GM10847 (cell line): ENCODE measurements around the gene FADS1.
A peak's percentile ranks its signal among the peaks of the same experiment; 100 is the strongest.

Experiments used
- POLR2A ChIP-seq: IDR thresholded peaks from 2 replicates; pipeline ENCODE4 v1.6.1; 2011; ENCODE audit not compliant: insufficient read length; ENCODE audit errors: extremely low read depth

Gene FADS1

DNA sequence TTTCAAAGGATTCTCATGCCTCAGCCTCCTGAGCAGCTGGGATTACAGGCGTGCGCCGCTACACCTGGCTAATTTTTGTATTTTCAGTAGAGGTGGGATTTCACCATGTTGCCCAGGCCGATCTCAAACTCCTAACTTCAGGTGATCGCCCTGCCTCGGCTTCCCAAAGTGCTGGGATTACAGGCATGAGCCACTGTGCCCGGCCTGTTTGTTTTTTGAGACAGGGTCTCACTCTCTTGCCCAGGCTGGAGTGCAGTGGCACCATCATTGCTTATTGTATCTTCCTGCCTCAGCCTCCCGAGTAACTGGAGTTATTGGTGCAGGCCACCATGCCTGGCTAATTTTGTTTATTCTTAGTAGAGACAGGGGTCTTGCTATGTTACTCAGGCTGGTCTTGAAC, 19.4 kb upstream of the FADS1 start:
- TF ChIP-seq POLR2A: no peak

DNA sequence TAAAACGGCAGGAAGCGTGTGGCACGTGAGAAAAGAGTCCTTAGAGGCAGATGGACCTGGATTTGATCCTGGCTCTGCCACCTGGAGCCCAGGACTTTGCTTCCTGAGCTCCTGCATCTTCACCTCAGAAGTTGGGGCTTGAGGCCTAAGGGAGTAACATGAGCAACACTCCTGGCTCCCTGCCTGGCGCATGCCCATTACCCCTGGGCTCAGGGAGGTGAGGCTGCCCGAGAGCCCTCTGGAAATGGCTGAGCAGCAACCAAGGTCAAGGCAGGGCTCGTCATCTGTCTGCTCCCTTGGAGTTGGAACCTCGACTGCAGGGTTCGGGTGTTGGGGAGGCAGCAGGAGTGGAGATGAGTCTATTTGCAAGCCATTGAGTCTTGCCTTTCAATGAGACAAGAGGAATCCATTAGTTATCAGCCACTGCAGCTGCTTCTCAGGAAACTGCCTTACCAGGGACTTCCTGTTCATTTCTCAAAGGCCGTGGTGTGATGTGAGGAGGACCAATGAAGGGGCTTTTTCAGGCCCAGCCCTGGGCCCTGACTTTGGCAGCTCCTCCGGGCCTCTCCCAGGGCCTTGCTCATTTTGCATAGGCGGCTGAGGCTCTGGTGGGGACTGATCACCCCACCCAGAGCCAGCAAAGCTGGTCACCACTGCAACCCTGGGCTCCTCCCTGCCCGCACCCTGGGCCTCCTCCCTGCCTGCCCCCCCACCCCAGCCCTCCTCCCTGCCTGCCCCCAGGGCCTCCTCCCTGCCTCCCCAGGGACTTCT, 17.7 kb upstream of the FADS1 start:
- TF ChIP-seq POLR2A: peak; percentile 57

DNA sequence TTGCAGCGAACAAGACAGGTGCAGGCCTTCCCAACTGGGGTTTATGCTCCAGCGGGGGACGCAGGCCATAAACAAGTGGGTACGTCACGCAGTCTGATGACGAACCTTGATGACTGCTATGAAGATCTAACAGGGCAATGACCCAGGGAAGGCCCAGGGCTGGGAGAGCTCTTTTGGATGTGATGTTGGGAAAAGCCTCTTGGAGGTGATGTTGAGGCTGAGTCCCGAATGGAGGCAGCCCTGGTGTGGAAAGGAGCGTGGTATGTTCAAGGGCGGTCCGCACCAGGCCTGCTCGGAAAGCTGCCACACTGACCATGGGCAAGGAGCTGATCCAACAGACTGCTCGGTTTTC, 17.1 kb upstream of the FADS1 start:
- TF ChIP-seq POLR2A: no peak

DNA sequence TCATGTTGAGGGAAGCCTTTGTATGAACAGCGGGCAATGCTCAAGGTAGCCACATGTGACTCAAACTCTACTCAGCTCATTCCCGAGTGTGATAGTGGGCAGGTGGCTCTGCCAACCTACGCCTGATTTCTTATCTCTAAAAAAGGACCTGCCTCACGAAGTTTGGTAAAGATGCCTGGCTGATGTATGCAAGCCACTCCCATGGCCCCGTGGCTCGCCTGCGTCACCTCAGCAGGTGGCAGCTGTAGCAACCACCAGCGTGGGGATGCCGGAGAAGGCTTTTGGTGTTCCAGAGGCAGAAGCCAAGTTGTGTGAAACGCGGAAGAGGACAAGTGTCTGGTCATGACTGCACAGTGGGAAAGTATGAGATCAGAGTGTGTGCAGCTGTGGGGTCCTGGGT, 16.7 kb upstream of the FADS1 start:
- no peak for TF ChIP-seq POLR2A

DNA sequence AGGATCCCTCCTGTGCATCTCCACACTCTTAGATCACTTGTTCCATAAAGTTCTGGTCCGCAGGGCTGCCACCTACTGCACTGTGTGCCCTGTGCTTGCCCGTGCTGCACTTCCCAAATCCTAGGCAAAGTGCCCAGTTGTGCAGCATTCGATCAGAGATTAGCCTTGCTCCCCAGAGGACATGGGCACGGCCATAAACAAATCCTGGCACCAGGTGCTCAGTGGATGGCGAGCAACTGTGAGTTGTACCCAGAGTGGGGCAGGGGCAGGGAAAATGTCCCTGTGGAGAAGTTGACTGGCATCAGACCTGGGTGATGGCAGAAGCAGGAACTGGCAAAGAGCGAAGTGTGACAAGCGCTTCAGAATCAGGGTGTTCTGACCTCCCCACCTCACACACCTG, 16.0 kb upstream of the FADS1 start:
- no peak for TF ChIP-seq POLR2A

DNA sequence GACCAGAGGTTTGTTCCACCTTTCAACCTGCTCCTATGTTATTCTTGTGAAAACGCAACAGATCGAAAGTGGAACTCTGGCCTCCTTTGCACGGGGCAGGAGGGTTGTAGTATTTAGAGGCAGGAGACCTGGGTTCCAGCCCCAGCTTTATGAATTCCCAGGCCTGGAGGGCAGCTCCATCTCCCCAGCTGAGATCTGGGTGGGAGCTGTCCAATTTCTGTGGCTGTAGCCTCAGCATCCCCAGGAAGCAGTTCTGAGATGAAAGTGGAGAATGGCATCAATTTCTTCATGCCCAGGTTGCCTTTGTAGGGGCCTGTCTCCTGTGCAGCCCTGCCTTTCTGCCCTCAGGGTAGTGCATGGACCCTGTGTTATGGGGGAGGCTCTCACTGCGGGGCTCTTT, 15.4 kb upstream of the FADS1 start:
- no peak for TF ChIP-seq POLR2A

DNA sequence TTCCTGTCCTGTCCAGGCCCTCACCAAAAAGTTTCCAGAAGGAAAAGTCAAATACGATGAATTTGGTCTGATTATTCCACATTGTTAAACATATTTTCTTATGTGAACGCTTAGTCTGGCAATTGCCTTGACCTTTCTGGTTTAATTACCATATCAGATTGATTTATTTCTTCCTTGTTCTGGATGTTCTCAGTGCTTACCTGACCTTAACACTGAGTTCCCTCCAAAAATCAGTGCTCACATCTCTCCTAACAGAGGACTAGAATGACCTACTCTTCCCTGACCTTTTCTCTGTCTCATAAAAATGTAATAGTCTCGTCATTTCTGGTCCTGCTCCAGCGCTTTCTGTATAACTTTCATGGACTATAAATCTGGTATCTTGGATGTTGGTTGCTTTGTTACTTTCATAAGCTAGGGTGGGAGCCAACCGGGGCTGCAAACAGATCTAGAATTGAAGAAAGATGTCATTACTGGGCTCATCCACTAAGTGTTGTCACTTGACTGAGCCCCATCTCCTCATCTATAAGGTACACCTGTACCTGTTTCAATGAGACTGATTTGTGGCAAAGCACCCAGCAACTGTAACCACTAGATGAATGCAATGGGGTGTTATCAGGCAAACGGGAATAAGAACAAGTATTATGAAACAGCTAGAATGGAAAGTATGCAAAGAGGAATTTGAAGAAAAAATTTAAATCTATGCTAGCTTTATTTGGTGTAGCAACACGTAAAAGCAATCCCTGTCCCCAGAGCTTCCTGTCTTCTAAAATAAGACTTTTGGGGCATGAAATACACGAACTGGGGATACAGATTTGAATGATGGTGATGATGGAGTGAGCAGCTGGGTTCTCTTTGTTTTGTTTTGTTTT, 13.7 kb upstream of the FADS1 start:
- TF ChIP-seq POLR2A: no peak

DNA sequence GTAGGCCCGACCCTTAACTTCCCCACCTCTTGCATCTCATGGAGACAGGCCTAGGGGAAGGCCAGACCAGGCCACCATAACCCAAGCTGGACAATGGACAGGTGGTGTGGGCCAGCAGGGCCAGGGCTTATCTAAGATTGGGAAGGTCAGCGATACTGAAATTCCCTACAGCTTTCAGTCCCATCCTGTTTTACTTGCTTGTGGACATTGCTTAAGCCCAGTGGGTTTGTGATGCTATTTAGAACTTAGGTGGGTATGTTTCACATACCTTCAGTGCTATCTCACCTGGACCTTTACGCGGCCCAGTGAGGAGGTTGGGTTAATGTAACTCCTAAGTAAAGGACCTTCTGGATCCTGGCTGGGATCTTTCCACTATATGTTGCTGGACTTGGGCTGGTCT, 13.0 kb upstream of the FADS1 start:
- no peak for TF ChIP-seq POLR2A

DNA sequence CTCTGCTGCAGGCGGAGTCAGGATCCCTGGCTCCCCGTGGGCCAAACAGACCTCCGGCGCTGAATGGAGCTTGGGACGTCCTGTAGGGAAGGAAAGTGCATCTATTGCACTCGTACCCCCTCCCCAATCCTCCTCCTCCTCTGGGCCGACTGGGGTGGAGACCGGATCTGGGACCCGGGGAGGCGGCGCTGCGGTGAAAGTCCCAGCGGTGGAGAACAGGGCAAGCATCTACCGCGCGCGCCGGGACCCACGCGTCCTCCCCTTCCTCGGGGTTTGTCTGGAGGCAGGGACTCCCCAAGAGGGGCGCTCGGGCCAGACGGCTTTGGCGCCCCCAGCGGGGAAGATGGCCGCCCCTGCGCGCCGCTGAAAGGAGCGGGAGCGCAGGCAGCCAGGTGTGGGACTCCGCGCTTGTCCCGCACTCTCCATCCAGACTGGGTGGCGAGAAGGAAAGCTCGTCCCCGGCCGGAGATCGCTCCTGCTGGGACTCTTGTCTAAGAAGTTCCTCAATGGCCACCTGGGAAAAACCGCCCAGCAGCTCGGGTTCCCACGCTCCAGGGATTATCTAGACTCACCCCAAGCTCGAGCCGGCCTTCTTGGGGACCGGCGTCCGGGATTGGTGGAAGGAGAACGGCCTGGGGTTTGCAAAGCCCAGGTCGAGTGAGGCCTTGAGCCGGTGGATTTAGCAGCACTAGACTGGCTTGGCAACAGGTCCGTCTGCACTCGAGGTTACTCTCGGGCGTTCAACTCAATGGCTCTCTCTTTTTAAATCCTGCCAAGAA, 12.0 kb upstream of the FADS1 start:
- no peak for TF ChIP-seq POLR2A

DNA sequence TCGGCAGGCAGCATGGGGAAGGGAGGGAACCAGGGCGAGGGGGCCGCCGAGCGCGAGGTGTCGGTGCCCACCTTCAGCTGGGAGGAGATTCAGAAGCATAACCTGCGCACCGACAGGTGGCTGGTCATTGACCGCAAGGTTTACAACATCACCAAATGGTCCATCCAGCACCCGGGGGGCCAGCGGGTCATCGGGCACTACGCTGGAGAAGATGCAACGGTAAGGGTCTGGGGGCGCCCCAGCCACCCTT, 11.5 kb upstream of the FADS1 start:
- no peak for TF ChIP-seq POLR2A

DNA sequence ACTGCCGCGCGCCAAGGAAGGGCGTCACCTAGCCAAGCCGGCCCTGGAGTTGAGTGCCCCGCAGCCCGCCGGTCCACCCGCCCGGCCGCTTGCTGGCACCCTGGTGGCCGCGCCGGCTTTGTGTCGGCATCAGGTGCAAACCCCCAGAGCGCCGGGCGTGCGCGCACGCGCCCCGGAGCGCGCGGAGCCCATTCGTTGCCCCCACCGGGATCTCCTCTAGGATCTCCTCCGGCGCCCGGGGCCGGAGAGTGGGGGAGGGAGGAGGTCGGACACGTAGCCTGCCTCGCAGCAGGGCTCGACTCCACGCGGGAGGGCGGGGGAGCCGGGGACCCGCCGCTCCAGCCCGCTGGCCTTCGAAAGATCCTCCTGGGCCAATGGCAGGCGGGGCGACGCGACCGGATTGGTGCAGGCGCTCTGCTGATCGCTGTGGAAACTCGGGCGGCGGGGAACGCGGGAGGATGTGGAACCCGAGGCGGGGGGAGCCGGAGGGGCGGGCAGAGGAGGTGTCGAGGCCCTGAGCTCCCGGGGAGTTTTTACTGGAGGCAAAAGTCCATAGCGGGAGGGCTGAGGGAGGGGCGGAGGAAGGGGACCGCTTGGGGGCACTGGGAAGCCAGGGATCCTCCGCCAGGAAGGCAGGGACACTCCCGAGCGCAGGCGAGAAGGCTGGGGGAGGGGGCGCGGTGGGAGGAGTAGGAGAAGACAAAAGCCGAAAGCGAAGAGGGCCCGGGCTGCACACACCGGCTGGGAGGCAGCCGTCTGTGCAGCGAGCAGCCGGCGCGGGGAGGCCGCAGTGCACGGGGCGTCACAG, 11.0 kb upstream of the FADS1 start, which contains the start of gene FADS2:
TSS of gene FADS2 (plus strand) at position 730 of the 808 bp plus-strand sequence. CDS start 91 bp downstream, outside the sequence.
- TF ChIP-seq POLR2A: peak; percentile 92

DNA sequence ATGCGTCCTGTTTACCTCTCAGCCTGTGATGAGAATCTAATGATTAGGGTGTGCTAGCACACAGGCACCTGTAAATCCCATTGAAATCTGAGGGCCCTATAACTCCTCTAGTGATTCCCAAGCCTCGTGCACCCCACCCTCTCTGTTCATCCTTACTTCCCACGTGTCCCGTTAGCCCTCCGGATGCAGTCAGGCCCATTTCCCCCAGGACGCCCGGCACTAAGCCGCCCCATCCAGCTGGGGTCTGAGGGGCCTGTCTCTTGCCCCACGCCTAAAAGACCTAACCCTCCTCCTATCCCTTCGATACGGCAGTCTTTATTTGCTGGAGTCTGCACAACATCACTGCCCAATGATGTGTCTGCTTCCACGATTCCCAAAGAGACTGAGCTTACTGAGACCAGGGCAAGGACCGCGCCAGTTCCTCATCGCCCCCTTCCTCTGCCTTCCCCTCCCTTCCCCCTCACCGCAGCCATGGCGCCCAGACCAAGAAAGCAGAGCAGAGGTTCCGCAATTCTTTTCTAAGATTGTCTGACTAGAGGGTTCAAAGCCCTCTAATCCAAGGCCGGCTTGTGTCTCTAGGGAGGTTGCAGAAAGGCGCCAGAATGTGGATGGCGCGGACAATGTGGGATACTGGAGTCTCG, 10.2 kb upstream of the FADS1 start:
- TF ChIP-seq POLR2A: no peak

DNA sequence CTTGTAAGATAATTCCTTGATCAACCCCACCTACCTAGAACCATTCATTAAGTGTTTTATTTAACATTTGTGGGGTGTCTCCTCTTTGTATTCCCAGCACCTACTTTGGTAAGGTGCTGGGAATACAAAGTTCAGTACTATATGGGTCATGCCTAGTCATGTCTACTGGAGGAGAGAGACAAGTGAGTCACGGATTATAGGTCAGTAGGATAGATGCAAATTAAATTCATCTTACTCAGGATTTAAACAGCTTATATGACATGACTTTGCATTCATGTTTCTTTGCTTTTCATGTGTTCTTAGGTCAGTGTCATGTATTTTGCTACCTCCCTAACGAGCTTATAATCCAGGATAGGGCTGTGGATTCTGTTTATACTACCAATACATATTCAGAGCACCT, 3.4 kb upstream of the FADS1 start:
- no peak for TF ChIP-seq POLR2A

DNA sequence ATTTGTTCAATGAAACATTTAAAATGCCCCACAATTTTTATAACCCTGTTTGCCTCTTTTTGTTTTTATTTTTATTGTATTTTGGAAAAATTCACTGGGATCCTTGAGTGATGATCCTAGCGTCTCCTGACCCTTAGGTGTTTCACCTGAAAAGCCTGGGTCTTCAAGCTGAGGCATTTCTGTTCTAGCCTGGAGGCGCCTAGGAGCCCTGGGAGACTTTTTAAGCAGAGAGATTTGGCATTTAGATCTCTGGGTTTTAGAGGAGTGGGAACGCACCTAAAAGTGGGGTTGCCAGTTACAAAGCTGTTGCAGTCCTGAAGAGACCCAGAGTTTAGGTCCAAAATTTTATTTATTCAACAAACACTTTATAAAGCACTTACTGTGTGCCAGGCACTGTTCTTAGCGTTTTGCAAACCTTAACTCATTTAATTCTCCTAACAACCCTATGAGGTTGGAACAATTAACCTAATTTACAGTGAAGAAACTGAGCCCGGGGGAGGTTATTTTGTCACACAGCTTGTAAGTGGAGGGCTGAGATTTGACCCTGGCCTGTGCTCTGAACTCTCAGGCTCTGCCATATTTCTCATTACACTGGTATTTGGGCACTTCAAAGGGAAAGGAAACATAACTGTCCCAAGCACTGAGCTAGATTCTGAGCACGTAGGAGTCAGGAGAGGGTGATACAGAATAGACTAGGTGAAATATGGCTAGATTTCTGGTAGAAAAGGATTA, 834 bp upstream of the FADS1 start:
- no peak for TF ChIP-seq POLR2A
